GM12892 (cell line): ENCODE measurements around the gene TAC3.

ENCODE experiments used
- POLR2A ChIP-seq: IDR thresholded peaks from 2 replicates; pipeline ENCODE4 v1.6.1; 2011; ENCODE audit warnings: low read depth, low read length, control low read depth
- POLR2AphosphoS5 ChIP-seq: IDR thresholded peaks from 2 replicates; pipeline ENCODE4 v1.6.1; 2011; ENCODE audit warnings: low read depth, low read length, control low read depth
- TAF1 ChIP-seq: IDR thresholded peaks from 2 replicates; pipeline ENCODE4 v1.6.1; 2011; ENCODE audit warnings: low read depth, mild to moderate bottlenecking, control low read depth, low read length, borderline replicate concordance

DNA sequence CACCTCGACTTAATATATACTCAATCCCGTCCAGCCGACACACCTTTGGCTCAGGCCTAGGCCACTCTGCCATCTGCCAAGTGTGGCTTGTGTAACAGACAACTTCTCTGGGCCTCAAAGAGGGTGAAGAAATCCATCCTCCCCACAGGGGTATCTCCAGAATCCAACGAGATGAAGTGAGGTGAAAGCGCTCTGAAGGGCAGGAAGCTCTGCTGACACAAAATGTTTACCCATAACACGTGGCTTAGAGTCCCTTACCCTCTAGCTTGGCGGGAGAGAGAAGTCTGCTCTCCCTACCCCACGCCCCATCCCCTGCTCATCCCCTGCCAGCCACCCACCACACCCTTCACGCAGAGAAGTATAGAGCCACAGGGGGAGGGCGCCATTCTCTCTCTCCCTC, 23.0 kb downstream of the TAC3 start:
- TF ChIP-seq POLR2A = no peak
- TF ChIP-seq POLR2AphosphoS5 = no peak
- TF ChIP-seq TAF1 = no peak
